Ascending aorta (tissue), 2 donors: ENCODE data around the gene GUCY1A2. TPM values are rescaled to one million over a fixed set of nuclear protein-coding genes. Genes with fewer than 3 reads are reported as not detected.
"Not testable (repeated sequence)": the region's sequence is repeated elsewhere in the genome, so short reads cannot be mapped to it uniquely, and the experiment has no call there.

Experiments used
- DNase-seq, 2 donors: peaks; one replicate each; pipeline ENCODE4 v3.0.0-alpha.2; 2019; ENCODE audit warnings: low spot score in 2 of 2
- H3K27ac ChIP-seq, 2 donors: fragments of 200-600 bp; sonication (generic); one replicate each; pipeline ENCODE4 v1.5.1; 2016 to 2017; ENCODE audit warnings: mild to moderate bottlenecking in 1 of 2
- H3K27me3 ChIP-seq: fragments of 200-600 bp; sonication (generic); one replicate; pipeline ENCODE4 v1.5.1; 2017
- H3K36me3 ChIP-seq, 2 donors: fragments of 200-600 bp; sonication (generic); one replicate each; pipeline ENCODE4 v1.5.1; 2016
- H3K4me1 ChIP-seq, 2 donors: fragments of 200-600 bp; sonication (generic); one replicate each; pipeline ENCODE4 v1.5.1; 2016 to 2017; ENCODE audit warnings: mild to moderate bottlenecking in 1 of 2
- H3K4me3 ChIP-seq, 2 donors: fragments of 200-600 bp; sonication (generic); one replicate each; pipeline ENCODE4 v1.5.1; 2016 to 2017; ENCODE audit warnings: mild to moderate bottlenecking in 1 of 2
- H3K9me3 ChIP-seq, 2 donors: fragments of 200-600 bp; sonication (generic); one replicate each; pipeline ENCODE4 v1.5.1; 2016
- CTCF ChIP-seq, 3 experiments: fragments of 200-600 bp in 2 of 3; fragments of 450-650 bp in 1 of 3; sonication (generic) in 2 of 3; IDR thresholded peaks; one replicate each; pipeline ENCODE4 v1.5.1; 2016 to 2019; ENCODE audit warnings: antibody characterized with exemption in 3 of 3, mild to moderate bottlenecking in 1 of 3, moderate library complexity in 1 of 3
- intact Hi-C: fragments of 100-400 bp; cut with DNase I; formaldehyde crosslinking; loops from one replicate; pipeline ENCODE4 v1.15.1; 2023
- total RNA-seq: library from RNA; depleted of rRNA; stranded (reverse); fragments of >200 nt; gene quantifications from one replicate; pipeline ENCODE4 v1.1.0, GENCODE V29; 2016

The GUCY1A2 gene
- total RNA-seq, 1 donor from 2014 or later = 5.6 TPM

DNA sequence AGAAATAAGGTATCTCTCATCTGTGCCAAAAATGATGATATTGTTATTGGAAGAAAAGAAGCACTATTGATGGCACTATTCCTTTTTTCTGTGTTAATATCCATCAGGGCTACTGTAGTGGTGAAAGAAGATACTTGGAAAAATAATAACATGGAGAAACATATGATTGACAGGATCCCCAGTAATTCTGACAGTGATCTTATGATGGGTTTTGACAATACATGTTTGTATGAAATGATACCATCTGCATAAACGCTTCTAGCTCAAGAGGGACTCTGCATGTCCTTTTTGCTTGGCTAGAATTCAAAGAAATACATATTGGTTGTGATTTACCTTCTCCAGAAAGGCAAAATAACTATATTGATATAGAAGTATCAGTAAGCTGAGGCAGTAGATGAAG lies 178.1 kb downstream of the GUCY1A2 start:
- Histone ChIP-seq H3K9me3 (no peaks in the 10 kb centered on the region), H3K4me3 (no peak overlapping the region), H3K36me3 (no peaks in the 10 kb centered on the region), H3K27ac (no peak overlapping the region), H3K4me1 (no peaks in the 10 kb centered on the region), H3K27me3 (no peaks in the 10 kb centered on the region)
- no peak for TF ChIP-seq CTCF (IDR thresholded peaks at IDR 0.05)
- intact Hi-C loops = no loop called here
- no peak for DNase-seq

DNA sequence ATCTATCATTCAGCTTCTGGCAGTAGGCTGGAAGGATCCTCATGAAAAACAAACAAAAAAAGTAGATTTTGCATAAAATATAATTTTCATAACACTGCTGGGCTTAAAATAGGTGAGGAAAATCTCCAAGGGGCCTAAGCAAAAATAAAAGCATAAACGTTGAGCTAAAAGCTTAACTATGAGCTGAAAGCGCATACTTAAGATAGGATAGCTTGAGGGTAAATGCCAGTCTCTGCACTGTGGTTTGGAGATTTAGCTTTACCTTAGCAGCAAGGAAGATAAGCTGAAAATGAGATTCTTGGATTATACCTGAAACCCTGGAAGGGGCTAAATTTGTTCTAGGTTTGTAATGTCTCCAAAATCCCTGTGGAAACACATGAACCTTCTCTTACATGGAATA lies 183.7 kb downstream of the GUCY1A2 start:
- intact Hi-C loops = no loop called here
- DNase-seq = no peak
- no peak overlapping the region for H3K4me3 ChIP-seq
- no peaks in the 10 kb centered on the region for H3K4me1 ChIP-seq
- H3K27me3 ChIP-seq = no peaks in the 10 kb centered on the region
- H3K9me3 ChIP-seq = no peaks in the 10 kb centered on the region
- no peak overlapping the region for H3K27ac ChIP-seq
- TF ChIP-seq CTCF (IDR thresholded peaks at IDR 0.05) = no peak
- H3K36me3 ChIP-seq = no peaks in the 10 kb centered on the region

DNA sequence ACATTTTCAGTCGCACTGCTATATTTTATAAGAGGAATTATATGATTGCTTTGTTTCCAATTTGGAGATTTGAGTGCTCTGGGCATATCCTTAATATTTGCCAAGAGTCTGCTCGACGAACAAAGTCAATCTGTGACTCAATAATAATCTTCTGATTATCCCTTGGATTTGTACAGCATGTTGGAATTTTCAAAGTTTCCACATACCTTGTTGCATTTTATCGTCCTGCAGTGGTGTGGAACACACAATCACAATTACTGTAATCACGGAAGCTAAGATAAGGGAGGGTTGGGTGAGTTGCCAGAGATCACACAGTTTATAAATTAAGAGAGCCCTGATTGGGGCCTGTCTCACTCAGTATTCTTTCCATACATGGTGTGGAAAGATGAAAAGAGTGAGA lies 189.3 kb downstream of the GUCY1A2 start:
- Histone ChIP-seq H3K4me3 (no peak overlapping the region), H3K27me3 (no peaks in the 10 kb centered on the region), H3K4me1 (no peaks in the 10 kb centered on the region), H3K9me3 (no peaks in the 10 kb centered on the region), H3K36me3 (no peaks in the 10 kb centered on the region), H3K27ac (no peak overlapping the region)
- intact Hi-C loops = no loop called here
- DNase-seq = no peak
- TF ChIP-seq CTCF (IDR thresholded peaks at IDR 0.05) = no peak

GRCh38 chr11:106828576-106828975 lies 189.7 kb downstream of the GUCY1A2 start:
- Histone ChIP-seq H3K27ac (no peak overlapping the region), H3K9me3 (no peaks in the 10 kb centered on the region), H3K4me1 (no peaks in the 10 kb centered on the region), H3K36me3 (no peaks in the 10 kb centered on the region), H3K4me3 (no peak overlapping the region), H3K27me3 (no peaks in the 10 kb centered on the region)
- intact Hi-C loops = no loop called here
- TF ChIP-seq CTCF (IDR thresholded peaks at IDR 0.05) = no peak
- no peak for DNase-seq

- no peaks in the 10 kb centered on the region for H3K4me1 ChIP-seq
- H3K27me3 ChIP-seq = no peaks in the 10 kb centered on the region
- no peaks in the 10 kb centered on the region for H3K36me3 ChIP-seq
- no peak for DNase-seq
- H3K27ac ChIP-seq = no peak overlapping the region
- TF ChIP-seq CTCF (IDR thresholded peaks at IDR 0.05) = no peak
- intact Hi-C loops = no loop called here
- H3K9me3 ChIP-seq = no peaks in the 10 kb centered on the region
- no peak overlapping the region for H3K4me3 ChIP-seq
Measured at GRCh38 chr11:106827687-106828086, 190.6 kb downstream of the GUCY1A2 start.

GRCh38 chr11:106826558-106826957 lies 191.7 kb downstream of the GUCY1A2 start:
- H3K4me3 ChIP-seq, H3K27ac ChIP-seq, DNase-seq, H3K36me3 ChIP-seq, H3K4me1 ChIP-seq, H3K9me3 ChIP-seq, H3K27me3 ChIP-seq, intact Hi-C loops: not testable (repeated sequence)
